Kasumi-1 (cell line): Measurements from ENCODE around the gene TMEM38B.
"Not testable (repeated sequence)": the region's sequence is repeated elsewhere in the genome, so short reads cannot be mapped to it uniquely, and the experiment has no call there.

Experiments
- DNase-seq, 2 experiments: peaks; one replicate each; lab custom pipeline; 2025; lab: John Stamatoyannopoulos, UW

Gene TMEM38B

DNA sequence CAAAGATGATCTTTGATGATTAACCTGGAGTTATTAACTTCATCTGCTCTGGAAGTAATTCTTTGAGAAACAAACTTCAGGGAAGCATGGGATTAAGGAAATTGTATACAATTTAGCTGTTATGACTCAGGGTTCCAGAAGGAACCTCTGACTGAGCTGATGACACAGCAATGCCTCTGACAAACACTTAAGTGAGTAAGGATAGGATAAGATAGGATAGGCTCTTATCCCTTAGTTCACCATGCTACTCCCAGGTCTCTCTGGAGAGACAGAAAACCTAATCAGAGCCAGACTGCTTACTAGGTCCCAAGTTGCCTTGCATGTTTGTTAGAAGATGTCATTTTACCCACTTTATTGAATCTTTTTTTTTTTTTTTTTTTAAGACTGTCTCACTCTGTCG lies 12.6 kb upstream of the TMEM38B start:
- no peak for DNase-seq

DNA sequence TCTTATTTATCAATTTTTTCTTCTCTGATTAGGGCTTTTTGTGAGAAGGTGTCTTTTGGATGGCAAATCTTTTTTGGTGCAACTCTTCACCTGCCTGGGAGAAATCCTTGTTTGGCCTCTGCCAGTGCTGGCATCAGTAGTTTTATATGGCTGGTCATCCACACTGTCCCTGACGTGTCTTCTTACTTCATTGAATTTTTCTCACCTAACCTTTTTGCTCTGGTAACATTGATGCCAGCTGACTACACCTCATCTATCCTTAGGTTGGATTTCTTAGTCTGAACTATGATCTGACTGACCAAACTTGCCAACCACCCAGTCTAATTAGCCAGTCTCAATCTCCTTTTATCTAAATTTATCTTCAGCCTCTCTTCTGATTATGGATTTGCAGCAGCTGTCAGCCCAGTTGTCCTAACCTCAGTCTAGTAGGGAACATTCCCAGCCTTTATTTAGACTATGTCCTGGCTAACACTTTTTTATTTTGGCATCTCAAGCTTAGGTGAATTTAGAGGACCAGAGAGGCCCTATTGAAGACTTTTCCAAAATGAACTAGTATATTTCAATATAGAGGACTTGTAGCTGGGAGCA lies 10.6 kb upstream of the TMEM38B start:
- DNase-seq, result no peak

DNA sequence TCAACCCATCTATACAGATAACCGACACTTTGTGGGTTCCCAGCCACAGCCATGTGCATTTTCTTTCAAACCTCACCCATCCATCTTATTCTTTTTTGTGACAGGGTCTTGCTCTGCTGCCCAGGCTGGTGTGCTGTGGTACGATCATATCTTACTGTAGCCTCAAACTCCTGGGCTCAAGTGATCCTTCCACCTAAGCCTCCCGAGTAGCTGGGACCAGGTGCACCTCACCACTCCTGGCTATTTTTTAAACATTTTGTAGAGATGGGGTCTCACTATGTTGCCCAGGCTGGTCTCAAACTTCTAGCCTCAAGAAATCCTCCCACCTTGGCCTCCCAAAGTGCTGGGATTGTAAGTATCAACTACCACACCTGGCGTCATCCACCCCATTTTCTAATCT lies 7.4 kb upstream of the TMEM38B start:
- DNase-seq, result no peak

DNA sequence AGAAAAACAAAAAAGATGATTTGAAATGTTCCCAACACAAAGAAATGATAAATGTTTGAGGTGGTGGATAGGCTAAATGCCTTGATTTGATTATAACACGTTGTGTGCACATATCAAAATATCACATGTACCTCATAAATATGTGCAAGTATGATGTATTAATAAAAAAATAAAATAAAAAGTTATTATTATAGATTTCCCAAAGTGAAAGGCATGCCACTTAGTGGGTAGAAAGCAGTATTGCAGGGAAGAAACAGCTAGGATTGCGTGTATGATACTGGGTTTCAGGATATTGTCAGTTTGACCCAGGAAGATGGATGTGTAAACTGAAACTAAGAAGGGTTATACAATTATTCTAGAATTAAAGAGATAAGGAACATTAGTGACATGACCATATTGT lies 3.6 kb upstream of the TMEM38B start:
- peak; percentile 41 to 45 for DNase-seq

DNA sequence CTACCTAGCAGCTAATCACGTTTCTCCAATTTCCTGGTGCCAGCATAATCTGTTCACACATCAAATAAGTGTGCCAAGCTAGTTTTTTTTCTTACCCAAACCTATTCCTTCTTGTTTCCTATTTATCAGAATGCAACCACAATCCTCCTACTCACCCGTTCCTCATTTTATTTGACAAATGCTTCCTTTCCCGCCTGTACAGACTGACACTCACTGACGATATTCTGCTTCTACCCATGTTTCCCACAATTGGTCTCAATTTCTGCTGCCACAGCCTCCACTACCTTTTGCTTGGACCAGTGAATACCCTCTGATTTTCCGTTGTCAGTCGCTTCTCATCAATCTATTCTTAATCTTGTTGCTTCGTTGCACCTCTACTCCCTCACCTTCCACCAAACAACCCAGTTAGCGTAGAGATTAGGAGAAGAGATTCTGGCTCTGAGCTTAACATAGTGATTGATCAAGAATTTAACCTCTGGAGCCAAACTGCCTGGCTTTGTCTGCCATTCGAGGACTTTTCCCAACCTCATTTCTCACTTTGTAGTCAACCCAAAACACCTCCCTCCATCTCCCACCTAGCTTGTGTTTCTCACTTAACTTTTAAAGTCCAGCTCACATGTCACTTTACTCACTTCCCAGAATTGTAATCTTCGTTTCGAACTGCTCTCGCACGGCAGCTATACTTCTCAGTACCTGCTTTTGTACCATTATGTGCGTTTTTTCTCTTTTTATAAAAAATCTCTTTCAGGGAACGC lies 729 bp upstream of the TMEM38B start:
- peak; percentile 33 to 43 for DNase-seq

DNA sequence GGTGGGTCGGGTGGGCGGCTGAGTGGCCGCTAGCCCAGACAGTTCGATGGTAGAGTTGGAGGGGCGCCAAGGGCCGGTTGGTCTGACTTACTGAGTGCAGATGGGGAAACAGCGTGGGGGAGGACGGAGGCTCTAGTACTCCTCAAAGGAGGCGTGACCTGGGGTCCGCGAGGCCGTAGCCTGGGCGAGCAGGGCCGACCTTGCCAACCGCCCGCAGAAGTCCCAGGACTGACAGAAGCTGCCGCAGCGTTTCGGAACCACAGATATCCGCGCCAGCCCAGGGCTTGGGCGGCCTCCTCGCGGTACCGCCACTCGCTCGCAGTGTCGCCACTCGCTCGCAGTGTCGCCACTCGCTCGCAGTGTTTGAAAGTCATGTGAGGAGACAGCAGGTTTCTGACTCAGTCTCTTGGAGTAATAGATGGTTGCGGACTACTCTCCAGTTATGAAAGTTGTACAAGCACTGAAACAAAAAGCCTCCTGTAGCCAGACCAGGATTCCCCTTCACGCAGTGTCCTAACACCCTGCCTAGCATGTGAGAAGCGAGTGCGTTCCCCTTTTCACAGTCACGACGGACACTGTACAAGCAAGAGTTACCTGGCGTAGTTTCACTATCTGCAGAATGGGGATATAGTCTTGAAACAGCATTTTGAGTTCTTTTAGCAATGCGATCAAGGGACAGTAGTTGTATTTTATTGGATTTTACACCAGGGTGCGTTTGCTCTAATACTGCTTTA lies 674 bp downstream of the TMEM38B start:
- peak; percentile 66 to 73 for DNase-seq

DNA sequence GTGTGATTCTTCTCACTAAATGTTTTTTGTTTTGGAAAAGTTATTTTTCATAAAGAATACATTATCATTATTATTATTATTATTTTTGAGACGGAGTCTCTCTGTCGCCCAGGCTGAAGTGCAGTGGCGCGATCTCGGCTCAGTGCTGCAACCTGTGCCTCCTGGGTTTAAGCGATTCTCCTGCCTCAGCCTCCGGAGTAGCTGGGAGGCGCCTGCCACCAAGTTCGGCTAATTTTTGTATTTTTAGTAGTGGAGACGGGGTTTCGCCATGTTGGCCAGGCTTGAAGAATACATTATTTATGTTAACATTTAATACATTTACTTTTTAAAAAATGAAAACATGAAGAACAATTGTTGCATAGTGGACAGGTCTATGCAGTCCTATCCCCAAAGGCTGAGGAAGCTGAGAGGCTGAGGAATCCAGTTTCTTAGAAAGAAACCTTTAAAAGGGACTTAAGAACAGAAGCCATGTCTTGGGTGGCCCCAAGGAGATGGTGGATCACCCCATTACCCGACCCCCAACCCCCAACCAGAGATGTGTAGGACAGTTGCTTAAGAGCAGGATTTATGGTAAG lies 2.0 kb downstream of the TMEM38B start:
- no peak for DNase-seq

DNA sequence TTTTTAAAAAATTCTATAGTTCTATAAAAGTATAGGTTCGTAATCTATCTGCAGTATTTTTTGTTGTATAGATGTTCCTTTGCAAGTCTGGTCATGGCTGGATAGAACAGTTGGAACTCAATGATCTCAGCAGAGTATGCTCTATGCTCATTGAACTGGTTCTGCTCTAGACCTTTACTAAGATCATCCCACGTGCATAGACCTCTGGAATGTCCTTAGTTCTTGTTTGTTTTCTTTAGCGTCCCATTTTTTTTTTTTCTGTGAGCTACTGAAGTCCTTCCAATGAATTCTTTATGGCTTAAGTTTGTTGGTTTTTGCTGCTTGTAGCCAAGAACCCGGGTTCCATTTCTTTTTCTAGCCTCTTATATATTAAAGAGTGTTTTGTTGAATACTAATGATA lies 3.5 kb downstream of the TMEM38B start:
- no peak for DNase-seq

DNA sequence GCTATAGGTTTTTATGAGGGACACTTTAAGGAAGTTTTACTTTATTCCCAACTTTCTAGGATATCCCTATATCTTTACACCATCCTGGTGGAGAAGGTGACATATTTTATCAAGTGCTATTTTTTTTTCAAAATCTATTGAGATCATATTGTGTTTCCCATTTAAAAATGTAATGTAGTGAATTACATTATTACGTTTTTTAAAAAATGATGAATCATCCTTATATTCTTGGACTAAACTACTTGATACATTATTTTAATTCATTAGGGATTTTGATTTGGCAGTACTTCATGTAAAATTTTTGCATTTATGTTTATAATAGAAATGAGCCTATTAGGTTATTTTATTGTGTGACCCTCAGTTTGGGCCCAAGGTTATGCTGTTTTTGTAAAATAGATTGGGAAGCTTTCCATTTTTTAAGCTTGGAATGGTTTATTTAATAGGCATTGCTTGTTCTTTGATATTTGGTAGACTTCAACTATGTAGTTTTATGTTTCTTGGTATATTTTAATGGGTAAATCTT lies 4.1 kb downstream of the TMEM38B start:
- no peak for DNase-seq

DNA sequence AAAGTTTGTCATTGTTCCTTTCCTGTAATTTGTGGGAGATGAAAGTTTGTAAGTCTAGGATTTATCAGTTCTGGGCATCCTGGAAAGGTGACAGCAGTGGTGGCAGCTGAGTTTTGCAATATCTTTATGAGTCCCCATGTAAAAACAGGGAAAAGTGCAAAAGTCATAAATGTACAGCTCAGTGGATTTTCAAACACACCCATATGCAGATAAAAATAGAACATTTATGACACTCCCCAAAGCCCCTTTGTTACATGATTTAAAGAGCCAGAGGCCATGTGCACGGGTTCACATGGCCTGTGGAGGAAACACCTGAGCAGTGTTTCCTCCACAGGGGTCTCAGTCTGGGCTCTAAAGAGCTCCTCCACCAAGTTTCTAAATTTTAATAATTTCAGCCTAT lies 6.3 kb downstream of the TMEM38B start:
- DNase-seq, result peak in 1 of 2 experiments; percentile 14

DNA sequence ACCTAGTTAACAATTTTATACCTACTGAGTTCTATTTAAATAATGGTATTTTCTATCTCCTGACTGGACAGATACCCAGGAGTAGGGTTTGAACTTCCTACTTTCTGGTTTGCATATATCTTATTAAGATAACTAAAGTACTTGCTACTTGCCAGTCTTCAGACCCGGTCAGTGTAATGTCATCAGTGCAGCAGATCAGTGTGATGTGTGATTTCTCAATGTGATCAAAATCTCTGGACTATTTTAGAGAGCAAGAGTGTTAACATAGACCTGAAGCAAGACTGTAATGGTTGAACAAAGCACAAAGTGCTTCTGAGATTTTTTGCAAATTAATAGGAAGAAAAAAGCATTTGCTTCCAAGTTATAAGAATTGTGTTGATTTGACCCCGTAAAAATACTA lies 6.8 kb downstream of the TMEM38B start:
- DNase-seq, result no peak

DNA sequence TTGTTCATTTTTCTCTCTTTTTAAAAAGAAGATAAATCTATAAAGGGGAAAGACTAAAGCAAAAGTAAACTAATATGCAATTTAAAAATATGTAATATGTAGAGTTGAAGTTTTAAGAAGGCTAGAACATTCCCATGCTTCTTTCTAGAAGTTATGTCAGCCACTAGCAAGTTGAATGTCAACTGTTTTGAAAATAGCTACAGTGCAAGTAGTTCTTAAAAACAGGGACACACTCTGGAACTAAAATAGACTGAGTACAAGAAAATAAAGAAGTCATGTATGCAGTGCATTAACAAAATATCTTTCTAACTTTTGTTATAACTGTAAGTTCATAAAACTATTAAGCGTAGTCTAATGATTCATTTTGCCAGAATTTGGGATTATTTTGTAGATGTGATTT lies 7.9 kb downstream of the TMEM38B start:
- no peak for DNase-seq

DNA sequence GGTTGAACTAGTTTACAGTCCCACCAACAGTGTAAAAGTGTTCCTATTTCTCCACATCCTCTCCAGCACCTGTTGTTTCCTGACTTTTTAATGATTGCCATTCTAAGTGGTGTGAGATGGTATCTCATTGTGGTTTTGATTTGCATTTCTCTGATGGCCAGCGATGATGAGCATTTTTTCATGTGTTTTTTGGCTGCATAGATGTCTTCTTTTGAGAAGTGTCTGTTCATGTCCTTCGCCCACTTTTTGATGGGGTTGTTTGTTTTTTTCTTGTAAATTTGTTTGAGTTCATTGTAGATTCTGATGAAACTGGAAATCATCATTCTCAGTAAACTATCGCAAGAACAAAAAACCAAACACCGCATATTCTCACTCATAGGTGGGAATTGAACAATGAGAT lies 9.3 kb downstream of the TMEM38B start:
- not testable (repeated sequence) for DNase-seq

DNA sequence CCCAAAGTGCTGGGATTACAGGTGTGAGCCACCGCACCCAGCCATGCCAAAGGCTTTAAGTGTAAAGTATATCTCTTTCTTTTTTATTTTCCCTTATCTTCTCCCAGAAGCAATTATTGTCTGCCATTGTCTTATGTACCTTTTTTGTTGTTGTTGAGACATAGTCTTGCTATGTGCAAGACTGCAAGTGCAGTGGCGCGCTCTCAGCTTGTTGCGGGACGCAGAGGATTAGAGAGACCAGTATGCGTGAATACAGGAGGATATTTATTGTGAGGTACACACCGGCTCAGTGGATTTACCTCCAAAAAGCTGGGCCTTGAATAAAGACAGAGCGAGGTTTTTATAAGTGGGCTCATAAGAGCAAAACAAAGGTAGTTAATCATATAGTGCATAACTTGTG lies 11.8 kb downstream of the TMEM38B start:
- DNase-seq, result no peak

DNA sequence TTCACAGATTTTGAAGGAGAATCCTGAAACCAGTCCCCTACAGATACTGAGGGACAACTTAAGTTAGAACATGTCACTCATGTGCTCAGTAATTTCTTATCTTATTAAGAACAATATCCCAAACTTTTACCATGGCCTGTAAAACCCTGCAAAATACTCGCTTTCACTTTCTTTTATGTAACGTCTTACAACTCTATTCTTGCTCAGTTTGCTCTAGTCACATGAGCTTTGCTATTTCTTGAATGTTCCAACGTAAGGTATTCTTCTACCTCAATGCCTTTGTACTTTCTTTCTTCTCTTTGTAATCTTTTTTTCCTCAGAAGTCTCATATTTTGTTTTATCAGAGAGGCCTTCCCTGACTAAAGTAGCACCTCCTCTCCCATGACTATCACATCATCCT lies 14.1 kb downstream of the TMEM38B start:
- DNase-seq, result no peak

DNA sequence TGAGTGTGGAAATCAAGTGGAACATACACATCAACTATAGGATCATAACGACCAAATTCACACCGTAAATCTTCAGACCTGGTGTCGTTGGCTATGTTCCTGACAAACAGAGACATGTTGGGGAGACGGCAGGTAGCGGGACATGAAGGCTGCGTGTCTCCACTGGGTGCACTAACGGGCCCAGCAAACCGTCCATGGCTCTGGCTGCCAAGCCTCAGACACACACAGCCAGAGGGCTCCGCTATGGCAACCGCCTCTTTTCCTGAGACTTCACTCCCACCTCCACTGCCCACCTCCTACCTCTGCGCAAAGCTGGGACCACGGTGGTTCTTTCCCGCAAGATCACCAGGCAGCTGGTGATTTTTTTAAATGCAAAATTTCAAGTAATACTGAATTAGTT lies 16.3 kb downstream of the TMEM38B start:
- DNase-seq, result no peak

DNA sequence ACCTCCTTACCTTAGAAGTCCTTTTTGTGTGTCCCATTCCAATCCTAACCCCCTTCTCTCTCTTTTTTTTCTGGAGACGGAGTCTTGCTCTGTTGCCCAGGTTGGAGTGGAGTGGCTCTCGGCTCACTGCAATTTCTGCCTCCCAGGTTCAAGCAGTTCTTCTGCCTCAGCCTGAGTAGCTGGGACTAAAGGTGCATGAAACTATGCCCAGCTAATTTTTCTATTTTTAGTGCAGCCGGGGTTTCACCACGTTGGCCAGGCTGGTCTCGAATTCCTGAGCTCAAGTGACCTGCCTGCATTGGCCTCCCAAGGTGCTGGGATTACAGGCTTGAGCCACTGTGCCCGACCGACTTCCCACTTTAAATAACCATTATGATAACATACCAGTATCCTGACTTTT lies 17.5 kb downstream of the TMEM38B start:
- no peak for DNase-seq

DNA sequence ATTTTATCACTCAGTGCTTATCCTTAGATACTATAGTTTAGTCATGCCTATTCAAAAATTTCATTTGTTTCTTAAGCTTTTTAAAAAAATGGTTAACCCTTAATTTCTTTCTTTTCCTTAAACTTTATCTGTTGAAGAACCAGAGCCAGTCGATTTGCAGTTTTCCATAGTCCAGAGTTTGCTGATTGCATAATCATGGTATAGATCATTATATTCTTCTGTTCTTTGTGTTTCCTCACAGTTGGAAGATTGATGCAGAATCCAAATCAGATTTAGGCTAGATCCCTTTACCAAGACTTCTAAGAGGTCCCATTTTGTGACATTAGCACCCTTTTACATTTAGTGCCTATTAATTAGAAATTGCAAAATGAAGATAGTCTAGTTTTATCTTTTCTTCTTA lies 18.0 kb downstream of the TMEM38B start:
- DNase-seq, result no peak

DNA sequence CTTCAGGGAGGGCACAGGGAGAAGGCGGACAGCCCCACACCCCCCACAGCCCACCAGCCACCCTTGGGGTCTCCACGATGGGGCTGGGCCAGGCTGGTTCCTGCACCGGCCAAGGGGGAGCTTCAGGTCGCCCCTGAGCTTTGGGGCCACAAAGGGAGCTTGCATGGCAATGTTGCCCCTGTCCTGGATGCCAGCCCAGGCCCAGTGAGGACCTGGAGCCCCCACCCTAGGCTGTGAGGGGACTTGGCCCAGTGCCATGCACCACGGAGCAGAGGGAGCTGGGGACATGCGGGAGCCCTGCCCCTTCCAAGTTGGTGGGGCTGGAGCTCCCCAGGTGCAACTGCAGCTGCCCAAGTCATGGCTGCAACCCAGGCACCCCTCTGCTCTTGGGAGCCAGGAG lies 18.4 kb downstream of the TMEM38B start:
- no peak for DNase-seq

DNA sequence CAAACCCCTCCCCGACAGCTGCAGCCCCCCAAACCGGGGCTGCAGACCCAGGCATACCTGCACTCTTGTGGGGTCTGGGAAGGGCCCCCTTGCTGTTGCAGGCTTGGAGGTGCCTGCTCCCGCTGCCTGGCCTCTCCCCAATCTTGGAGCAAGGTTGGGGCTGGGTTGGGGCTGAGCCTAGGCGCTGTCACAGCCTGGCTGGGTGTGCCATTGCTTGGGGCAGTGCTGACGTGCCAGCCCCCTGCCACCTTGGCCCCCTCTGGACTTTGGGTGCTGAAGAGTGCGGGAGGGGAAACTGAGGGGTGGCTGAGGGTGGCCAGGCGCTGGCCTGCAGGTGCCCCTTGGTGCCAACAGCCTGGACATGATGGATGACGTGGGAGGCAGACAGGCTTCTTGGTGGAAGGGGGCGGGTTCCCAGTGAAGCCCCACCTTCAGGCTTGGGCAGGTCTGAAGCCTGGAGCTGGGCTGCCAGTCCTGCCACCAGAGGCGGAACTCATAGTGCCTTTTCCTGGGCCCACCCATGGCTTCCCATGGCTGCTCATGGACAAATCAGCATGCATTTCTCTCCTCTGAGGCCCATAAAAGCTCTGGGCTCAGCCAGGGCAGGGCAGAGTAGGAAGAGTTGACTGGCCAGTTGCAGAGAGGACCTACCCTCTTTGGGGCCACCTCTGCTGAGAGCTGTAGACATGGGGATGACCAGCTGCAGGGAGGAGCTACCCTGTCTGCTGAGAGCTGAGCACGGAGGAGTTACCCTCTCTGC lies 19.1 kb downstream of the TMEM38B start:
- no peak for DNase-seq

DNA sequence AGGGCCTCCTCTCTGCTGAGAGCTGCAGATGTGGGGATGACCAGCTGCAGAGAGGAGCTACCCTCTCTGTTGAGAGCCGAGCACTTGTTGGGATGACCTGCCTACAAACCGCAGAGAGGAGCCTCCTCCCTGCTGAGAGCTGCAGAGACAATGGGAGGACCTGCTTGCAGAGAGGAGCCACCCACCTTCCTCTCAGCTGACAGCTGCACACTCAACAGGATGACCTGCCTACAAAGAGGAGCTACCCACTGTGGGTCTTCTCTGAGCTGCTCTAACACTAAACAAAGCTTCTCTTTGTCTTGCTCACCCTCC lies 19.6 kb downstream of the TMEM38B start:
- DNase-seq, result no peak

DNA sequence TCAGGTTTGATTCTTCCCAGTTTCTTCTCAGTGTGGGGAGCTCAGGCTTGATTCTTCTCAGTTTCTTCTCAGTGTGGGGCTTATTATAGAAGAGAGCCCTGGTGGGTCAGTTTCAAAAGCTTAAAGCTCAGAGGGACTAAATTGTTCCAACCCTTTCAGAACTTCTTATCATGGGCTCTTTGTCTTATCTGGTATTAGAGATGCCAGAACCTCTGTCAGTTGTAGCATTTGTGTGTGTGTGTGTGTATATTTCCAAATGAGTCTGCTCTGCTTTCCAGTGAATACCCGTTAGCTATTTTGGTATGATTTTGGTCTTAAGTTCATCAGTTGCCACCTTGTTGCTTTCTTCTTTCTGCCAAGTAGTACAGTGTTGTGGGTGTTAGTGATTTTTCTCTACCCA lies 21.8 kb downstream of the TMEM38B start:
- no peak for DNase-seq
